Mucosa of descending colon (tissue), 3 donors: ENCODE measurements around the gene PCSK5. TPM values are rescaled to one million over a fixed set of nuclear protein-coding genes. Genes with fewer than 3 reads are reported as not detected.

ENCODE experiments used
- ATAC-seq: fragments of 200-7000 bp; cut with Tn5 transposase; one replicate; pipeline ENCODE4 v1.9.1; 2020; ENCODE audit warnings: mild to moderate bottlenecking, moderate library complexity
- DNase-seq, 3 donors: peaks; one replicate each; pipeline ENCODE4 v3.0.0-alpha.2; 2020
- H3K36me3 ChIP-seq: fragments of 200-600 bp; one replicate; pipeline ENCODE4 v1.8.0; 2021; ENCODE audit warnings: low read depth, mild to moderate bottlenecking
- H3K4me1 ChIP-seq: fragments of 200-600 bp; one replicate; pipeline ENCODE4 v1.8.0; 2021; ENCODE audit warnings: low read depth, mild to moderate bottlenecking
- H3K4me3 ChIP-seq: fragments of 200-600 bp; one replicate; pipeline ENCODE4 v1.8.0; 2021; ENCODE audit warnings: mild to moderate bottlenecking
- H3K9me3 ChIP-seq: fragments of 200-600 bp; one replicate; pipeline ENCODE4 v1.8.0; 2021; ENCODE audit warnings: mild to moderate bottlenecking
- intact Hi-C, 2 donors: fragments of 100-400 bp; cut with DNase I in 1 of 2; cut with micrococcal nuclease in 1 of 2; formaldehyde crosslinking; loops; one replicate each; pipeline versions ENCODE4 v1.11.0 to v1.11.1; 2022; cut with DNase I, micrococcal nuclease
- total RNA-seq, 3 donors: library from RNA; stranded (reverse); fragmentation: NEBNext Ultra II Directional in 2 of 3; extraction: Animal tissue kit (Norgen Biotek cat#: 25700) in 2 of 3; gene quantifications; one replicate each; pipeline versions ENCODE4 v1.2.1 to v1.2.4, GENCODE V29; 2021 to 2023
- TF ChIP-seq, protein P1 (sequence below): fragments of 200-600 bp; IDR thresholded peaks from one replicate; pipeline ENCODE4 v1.8.0; 2022; ENCODE audit warnings: antibody characterized with exemption, mild to moderate bottlenecking
- donor health status: DM: no; HTN: no; CAD: no; lungs with moderate emphysema.
- donor health status: DM: no; HTN: no; CAD: no.
- donor health status: DM: no; HTN: yes; CAD: no.

PCSK5 gene
- total RNA-seq, 3 donors from 2014 or later = 44.3 to 82.0 (median 53.3) TPM

DNA sequence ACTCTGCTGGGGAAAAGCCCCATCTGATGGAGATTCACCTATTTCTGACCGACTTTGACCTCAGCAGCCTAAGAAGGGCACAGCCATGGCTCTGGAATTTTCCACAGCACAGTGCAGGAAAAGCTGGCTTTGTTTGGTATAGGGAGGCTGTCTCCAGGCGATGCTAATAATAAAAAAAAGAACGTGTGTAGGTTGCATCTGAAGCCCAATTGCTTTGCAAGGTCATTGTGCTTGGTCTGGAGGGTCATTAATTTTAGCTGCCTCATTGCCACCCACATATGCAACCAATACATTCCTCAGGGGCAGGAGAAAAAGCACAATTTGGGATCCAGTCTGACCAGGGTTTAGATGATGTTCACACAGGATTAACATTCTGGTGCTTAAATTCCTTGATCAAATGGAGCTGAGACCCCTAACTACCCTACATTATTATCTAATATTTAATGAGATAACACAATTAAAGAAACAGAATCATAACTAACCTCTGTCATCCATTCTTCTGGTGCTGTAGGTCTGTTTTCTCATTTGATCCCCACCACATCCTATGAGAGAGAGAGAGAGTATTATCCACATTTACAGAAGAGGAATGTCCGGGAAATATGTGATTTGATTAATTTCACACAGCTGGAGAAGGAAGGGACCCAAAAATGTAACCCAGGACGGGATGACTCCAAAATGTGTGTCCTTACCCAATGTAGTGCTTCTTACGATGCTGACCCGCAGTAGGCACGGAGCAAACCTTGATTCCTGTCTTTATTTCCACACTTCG lies 327.8 kb downstream of the PCSK5 start:
- intact Hi-C loops = no loop called here
- no peaks in the 10 kb centered on the region for H3K36me3 ChIP-seq
- no peak for ATAC-seq

DNA sequence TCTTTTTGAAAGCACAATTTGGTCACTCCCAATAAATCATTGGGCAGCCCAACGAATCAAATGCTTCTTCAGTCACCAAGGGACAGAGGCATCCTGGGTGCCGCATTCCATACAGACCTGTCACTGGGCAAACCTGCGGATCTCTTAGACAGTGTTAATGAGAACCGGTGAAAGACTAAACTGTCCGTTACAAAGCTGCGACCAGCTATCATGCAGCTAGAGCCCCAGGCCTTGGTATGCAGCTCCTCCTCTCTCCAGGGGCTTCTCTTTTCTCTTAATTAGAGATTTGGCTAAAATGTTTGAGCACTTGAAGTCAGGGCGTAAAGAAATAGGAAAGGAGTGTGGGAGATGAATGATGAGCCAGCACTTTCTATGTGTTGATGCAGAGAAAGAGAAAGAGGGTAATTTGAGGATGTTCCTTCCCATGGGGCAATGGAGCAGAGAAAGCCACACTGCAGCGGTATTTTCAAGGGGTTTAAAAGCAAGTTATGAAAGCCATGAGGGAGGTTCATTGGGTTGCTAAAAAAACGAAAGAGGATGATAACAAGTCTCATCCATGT lies 328.5 kb downstream of the PCSK5 start:
- ATAC-seq (no peak), DNase-seq (no peak)
- intact Hi-C loops = no loop called here

More for the DNA sequence above, 327.8 kb downstream of the PCSK5 start:
- Histone ChIP-seq H3K4me1 (no peaks in the 10 kb centered on the region), H3K4me3 (no peak overlapping the region), H3K9me3 (no peaks in the 10 kb centered on the region)
- no peak for DNase-seq
- TF ChIP-seq, protein P1, sequence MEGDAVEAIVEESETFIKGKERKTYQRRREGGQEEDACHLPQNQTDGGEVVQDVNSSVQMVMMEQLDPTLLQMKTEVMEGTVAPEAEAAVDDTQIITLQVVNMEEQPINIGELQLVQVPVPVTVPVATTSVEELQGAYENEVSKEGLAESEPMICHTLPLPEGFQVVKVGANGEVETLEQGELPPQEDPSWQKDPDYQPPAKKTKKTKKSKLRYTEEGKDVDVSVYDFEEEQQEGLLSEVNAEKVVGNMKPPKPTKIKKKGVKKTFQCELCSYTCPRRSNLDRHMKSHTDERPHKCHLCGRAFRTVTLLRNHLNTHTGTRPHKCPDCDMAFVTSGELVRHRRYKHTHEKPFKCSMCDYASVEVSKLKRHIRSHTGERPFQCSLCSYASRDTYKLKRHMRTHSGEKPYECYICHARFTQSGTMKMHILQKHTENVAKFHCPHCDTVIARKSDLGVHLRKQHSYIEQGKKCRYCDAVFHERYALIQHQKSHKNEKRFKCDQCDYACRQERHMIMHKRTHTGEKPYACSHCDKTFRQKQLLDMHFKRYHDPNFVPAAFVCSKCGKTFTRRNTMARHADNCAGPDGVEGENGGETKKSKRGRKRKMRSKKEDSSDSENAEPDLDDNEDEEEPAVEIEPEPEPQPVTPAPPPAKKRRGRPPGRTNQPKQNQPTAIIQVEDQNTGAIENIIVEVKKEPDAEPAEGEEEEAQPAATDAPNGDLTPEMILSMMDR = no peak

DNA sequence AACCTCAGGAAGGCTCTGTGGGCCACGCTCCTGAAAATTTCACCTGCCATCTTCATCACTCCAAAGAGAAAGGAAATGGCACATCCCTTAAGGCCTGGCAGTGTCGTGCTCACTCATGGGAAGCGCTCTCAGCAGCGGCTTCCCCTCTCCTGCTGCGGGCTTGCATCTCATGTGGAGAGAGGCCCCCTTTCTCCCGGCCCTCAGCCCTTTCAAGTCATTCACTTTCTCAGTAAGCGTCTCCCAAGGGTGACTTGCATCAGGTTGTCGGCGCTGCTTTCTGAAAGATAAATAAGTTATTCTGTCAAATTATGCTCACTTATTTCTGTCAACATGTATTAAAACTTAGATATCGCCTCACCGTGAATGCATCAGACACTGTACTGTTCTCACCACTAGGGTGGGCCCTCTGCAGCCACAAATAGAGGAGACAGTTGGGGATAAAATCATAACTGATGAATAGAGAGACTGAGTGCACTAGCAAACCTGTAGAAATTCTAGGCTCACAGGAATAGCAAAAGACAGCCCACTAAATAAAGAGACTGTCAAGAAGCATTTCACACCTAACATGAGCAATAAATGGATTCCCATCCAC lies 329.2 kb downstream of the PCSK5 start:
- ATAC-seq = no peak

More for the DNA sequence above, 328.5 kb downstream of the PCSK5 start:
- H3K36me3 ChIP-seq = no peaks in the 10 kb centered on the region
- no peaks in the 10 kb centered on the region for H3K4me1 ChIP-seq
- H3K4me3 ChIP-seq = no peak overlapping the region
- TF ChIP-seq, protein P1 = no peak
- H3K9me3 ChIP-seq = no peaks in the 10 kb centered on the region

DNA sequence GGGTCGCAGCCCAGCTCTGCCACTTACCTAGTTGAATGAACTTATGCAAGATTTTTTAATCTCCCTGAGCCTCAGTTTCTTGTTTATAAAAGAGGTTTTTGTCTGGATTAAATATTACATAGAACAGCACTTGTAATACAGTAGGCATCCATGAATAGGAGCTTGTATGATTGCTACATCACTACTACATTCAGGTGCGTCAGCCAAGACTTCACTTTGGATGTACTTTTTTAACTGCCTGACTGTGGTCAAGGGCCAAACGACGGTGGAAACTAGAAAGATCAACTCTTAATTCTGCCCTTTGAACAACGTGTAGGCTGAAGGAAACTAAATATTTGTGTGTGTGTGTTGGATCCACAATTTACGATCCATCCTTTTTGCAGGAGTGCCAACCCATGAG lies 330.9 kb downstream of the PCSK5 start:
- Histone ChIP-seq H3K4me1 (no peaks in the 10 kb centered on the region), H3K9me3 (no peaks in the 10 kb centered on the region), H3K4me3 (no peak overlapping the region), H3K36me3 (no peaks in the 10 kb centered on the region)
- DNase-seq (no peak), ATAC-seq (no peak)
- intact Hi-C loops = no loop called here
- TF ChIP-seq, protein P1 = no peak

More for the DNA sequence above, 329.2 kb downstream of the PCSK5 start:
- DNase-seq = no peak
- TF ChIP-seq, protein P1 = no peak
- Histone ChIP-seq H3K4me1 (no peaks in the 10 kb centered on the region), H3K4me3 (no peak overlapping the region), H3K9me3 (no peaks in the 10 kb centered on the region), H3K36me3 (no peaks in the 10 kb centered on the region)
- intact Hi-C loops = no loop called here

DNA sequence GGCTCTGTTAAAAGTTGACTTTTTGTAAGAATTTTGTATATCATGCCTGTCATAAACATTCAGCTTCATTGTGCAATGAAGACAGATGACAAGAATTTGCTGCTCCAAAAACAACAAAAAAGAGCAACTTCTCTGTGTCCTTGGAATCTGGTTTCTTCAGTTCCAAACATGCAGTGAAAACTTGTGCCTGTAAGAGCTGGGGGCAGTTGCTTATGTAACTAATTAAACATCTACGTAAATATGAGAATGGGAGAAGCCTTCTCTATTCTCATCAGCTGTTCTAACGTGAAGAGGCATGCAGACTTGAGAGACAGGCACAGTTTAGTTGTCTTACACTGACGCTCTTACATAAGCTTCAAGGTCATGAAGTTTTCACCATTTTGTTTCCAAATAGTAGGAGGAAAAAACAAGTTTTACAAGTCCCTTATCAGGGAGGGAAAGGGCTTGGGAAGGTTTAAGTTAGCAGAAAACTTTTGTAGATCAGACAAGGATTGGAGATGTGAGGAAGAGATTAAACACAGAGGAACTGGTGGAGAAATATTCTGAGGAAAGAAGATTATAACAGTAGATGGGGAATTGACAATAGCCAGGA lies 333.4 kb downstream of the PCSK5 start:
- intact Hi-C loops = no loop called here
- TF ChIP-seq, protein P1 = no peak
- no peak for ATAC-seq

More for the DNA sequence above, 333.4 kb downstream of the PCSK5 start:
- Histone ChIP-seq H3K36me3 (no peaks in the 10 kb centered on the region), H3K4me1 (no peaks in the 10 kb centered on the region), H3K4me3 (no peak overlapping the region), H3K9me3 (no peaks in the 10 kb centered on the region)
- no peak for DNase-seq
